Lung (tissue), 12 donors: ENCODE results near the gene NFASC. TPM values are rescaled to one million over a fixed set of nuclear protein-coding genes. Genes with fewer than 3 reads are reported as not detected.

Experiments used
- ATAC-seq: fragments of 200-7000 bp; cut with Tn5 transposase; one replicate; pipeline ENCODE4 v1.9.1; 2020; ENCODE audit warnings: moderate number of reproducible peaks; ENCODE audit not compliant: insufficient read depth, low FRiP score
- DNase-seq, 3 donors: peaks; one replicate each; pipeline ENCODE4 v3.0.0-alpha.2; 2013 to 2017
- H3K27ac ChIP-seq, 2 donors: one replicate each; pipeline ENCODE4 v1.5.1; 2013; ENCODE audit warnings: mild to moderate bottlenecking in 2 of 2, moderate library complexity in 2 of 2, control low read depth in 1 of 2, inconsistent platforms in 1 of 2, low read depth in 1 of 2, low read length in 1 of 2
- H3K27me3 ChIP-seq, 3 donors: one replicate each; pipeline ENCODE4 v1.5.1; 2013; ENCODE audit warnings: low read length in 2 of 3; ENCODE audit not compliant: control insufficient read depth in 3 of 3, insufficient read depth in 3 of 3
- H3K36me3 ChIP-seq, 4 donors: one replicate each; pipeline ENCODE4 v1.5.1; 2013; ENCODE audit warnings: low read length in 4 of 4, mild to moderate bottlenecking in 1 of 4, moderate library complexity in 1 of 4; ENCODE audit not compliant: control insufficient read depth in 4 of 4, insufficient read depth in 4 of 4
- H3K4me1 ChIP-seq, 5 donors: one replicate each; pipeline ENCODE4 v1.5.1; 2013; ENCODE audit warnings: low read length in 5 of 5, mild to moderate bottlenecking in 2 of 5, moderate library complexity in 1 of 5; ENCODE audit not compliant: control insufficient read depth in 5 of 5, insufficient read depth in 5 of 5
- H3K4me3 ChIP-seq: one replicate; pipeline ENCODE4 v1.5.1; 2013; ENCODE audit warnings: mild to moderate bottlenecking, control low read depth, moderate library complexity
- H3K9ac ChIP-seq, 2 donors: one replicate each; pipeline ENCODE4 v1.5.1; 2013; ENCODE audit warnings: low read length in 2 of 2, control low read depth in 1 of 2; ENCODE audit not compliant: insufficient read depth in 1 of 2
- H3K9me3 ChIP-seq, 4 donors: one replicate each; pipeline ENCODE4 v1.5.1; 2013; ENCODE audit warnings: low read length in 3 of 4, mild to moderate bottlenecking in 1 of 4, moderate library complexity in 1 of 4; ENCODE audit not compliant: control insufficient read depth in 4 of 4, insufficient read depth in 3 of 4
- CTCF ChIP-seq: IDR thresholded peaks from 2 replicates; pipeline ENCODE4 v1.5.1; 2012; ENCODE audit warnings: mild to moderate bottlenecking; ENCODE audit errors: control extremely low read depth, extremely low read depth
- WGBS, 2 donors: extraction: QIAGEN DNeasy Blood & Tissue Kit; methylation state at CpG; one replicate each; pipeline ENCODE4 v1.1.7; 2013; 5-methylcytosine and 5-hydroxymethylcytosine counted together
- polyA plus RNA-seq, 2 donors: library from polyadenylated mRNA; stranded (reverse); fragments of 200-250 nt; gene quantifications; one replicate each; pipeline ENCODE4 v1.2.1, GENCODE V29; 2013
- total RNA-seq, 2 donors: library from RNA; depleted of rRNA in 1 of 2; stranded (reverse); fragments of >200 nt in 1 of 2; gene quantifications; one replicate each; pipeline ENCODE4 v1.2.1, GENCODE V29; 2014 to 2021
- donor health status: control.
- donor health status: control.
- donor health status: Bipolar disorder and iron deficiency.
- donor health status: healthy.
- donor health status: DM: yes; HTN: yes; CAD: no.

NFASC gene
- total and polyA plus RNA-seq, 4 donors = 1.8 to 11.2 (median 3.8) TPM

- 66 to 77% methylated on average over 9 of the region's 9 CpGs for WGBS, 2 donors
- DNase-seq (no peak), ATAC-seq (no peak)
- TF ChIP-seq CTCF = no peak
- no peak overlapping the region for H3K9ac ChIP-seq
- no peaks in the 10 kb centered on the region for H3K36me3 ChIP-seq
- H3K27me3 ChIP-seq = peaks cover 0 to 5% (median 0%) of the 10 kb centered on the region in 3 donors
- no peaks in the 10 kb centered on the region for H3K4me1 ChIP-seq
- H3K27ac ChIP-seq = no peak overlapping the region
- no peak overlapping the region for H3K4me3 ChIP-seq
- no peaks in the 10 kb centered on the region for H3K9me3 ChIP-seq
Measured at GRCh38 chr1:204858363-204858821, 12.3 kb upstream of the NFASC start.

- Histone ChIP-seq H3K9ac (no peak overlapping the region), H3K4me1 (no peaks in the 10 kb centered on the region), H3K27me3 (peaks cover 0 to 3% (median 0%) of the 10 kb centered on the region in 3 donors), H3K36me3 (no peaks in the 10 kb centered on the region), H3K9me3 (no peaks in the 10 kb centered on the region), H3K4me3 (no peak overlapping the region), H3K27ac (no peak overlapping the region)
- ATAC-seq (no peak), DNase-seq (no peak)
- no peak for TF ChIP-seq CTCF
- WGBS, 2 donors = 65 to 78% methylated on average over 4 of the region's 4 CpGs
Measured at GRCh38 chr1:204859861-204860267, 10.8 kb upstream of the NFASC start.

- Histone ChIP-seq H3K4me1 (peaks cover 0 to under 1% (median 0%) of the 10 kb centered on the region in 5 donors), H3K9ac (no peak overlapping the region), H3K27ac (no peak overlapping the region), H3K4me3 (no peak overlapping the region), H3K36me3 (no peaks in the 10 kb centered on the region), H3K27me3 (peaks cover 0 to 3% (median 0%) of the 10 kb centered on the region in 3 donors), H3K9me3 (no peaks in the 10 kb centered on the region)
- DNase-seq (no peak), ATAC-seq (no peak)
- WGBS, 2 donors = 69 to 71% methylated on average over 5 of the region's 5 CpGs
- TF ChIP-seq CTCF = no peak
Measured at GRCh38 chr1:204863024-204863423, 7.6 kb upstream of the NFASC start.

- H3K27ac ChIP-seq = no peak overlapping the region
- 88 to 96% methylated on average over 4 of the region's 4 CpGs for WGBS, 2 donors
- H3K4me3 ChIP-seq = no peak overlapping the region
Measured at GRCh38 chr1:204863730-204864129, 6.9 kb upstream of the NFASC start.

More at GRCh38 chr1:204863730-204864129, 6.9 kb upstream of the NFASC start:
- no peaks in the 10 kb centered on the region for H3K36me3 ChIP-seq
- peaks cover 0 to 5% (median 0%) of the 10 kb centered on the region in 5 donors for H3K4me1 ChIP-seq
- peaks cover 0 to 5% (median 0%) of the 10 kb centered on the region in 3 donors for H3K27me3 ChIP-seq
- DNase-seq (no peak), ATAC-seq (no peak)
- no peak overlapping the region for H3K9ac ChIP-seq
- H3K9me3 ChIP-seq = no peaks in the 10 kb centered on the region
- TF ChIP-seq CTCF = no peak
